Measurements from ENCODE around the gene LCE1C.

- TF ChIP-seq CEBPB (IDR thresholded peaks at IDR 0.05): no peak
- no peak for TF ChIP-seq NFE2L2 (conservative IDR thresholded peaks at IDR 0.05; ENCODE audit: low read length)
- TF ChIP-seq KDM1A (IDR thresholded peaks at IDR 0.05; ENCODE audit: low read depth): no peak
- TF ChIP-seq ZFP36 (IDR thresholded peaks at IDR 0.05; ENCODE audit: borderline replicate concordance, partially characterized antibody): no peak
Measured at GRCh38 chr1:152768847-152769533, 37.5 kb downstream of the LCE1C start.
